ENCODE measurements around the gene DLG2. TPM values are rescaled to one million over a fixed set of nuclear protein-coding genes. Genes with fewer than 3 reads are reported as not detected.

Gene DLG2
- total RNA-seq, 1 donor from 2014 or later: 14.4 TPM

DNA sequence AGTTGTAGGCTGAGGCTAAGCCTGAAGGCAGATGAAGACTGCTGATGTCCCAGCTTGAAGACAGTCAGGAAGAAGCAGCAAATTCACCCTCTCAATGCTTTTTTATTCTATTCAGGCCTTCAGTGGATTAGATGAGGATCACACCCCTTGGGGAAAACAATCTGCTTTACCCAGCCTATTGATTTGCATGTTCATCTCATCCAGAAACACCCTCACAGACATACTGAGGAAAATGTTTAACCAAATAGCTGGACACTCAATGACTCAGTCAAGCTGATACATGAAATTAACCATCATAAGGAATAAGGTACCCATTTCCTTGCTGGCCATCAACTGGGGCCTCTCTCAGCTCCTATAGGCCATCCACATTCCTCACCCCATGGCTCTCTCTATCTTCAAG, 1791.1 kb downstream of the DLG2 start:
- no peak for DNase-seq

DNA sequence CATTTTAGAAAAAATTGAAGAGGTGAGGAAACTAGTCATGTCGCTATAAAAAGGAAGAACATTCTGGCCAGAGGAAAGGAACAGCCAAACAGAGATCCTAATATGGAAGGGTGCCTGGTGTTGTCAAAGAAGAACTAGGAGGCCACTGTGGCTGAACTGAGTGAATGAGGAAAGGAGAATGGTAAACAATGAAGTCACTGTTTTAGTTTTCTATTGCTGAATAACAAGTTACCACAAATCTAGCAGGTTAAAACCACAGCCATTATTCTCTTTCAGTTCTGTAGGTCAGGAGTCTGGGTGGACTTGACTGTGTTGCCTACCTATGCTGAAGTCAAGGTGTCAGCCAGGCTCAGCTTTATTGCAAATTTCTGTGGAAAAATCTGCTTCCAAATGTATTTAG, 1791.7 kb downstream of the DLG2 start:
- DNase-seq: no peak

DNA sequence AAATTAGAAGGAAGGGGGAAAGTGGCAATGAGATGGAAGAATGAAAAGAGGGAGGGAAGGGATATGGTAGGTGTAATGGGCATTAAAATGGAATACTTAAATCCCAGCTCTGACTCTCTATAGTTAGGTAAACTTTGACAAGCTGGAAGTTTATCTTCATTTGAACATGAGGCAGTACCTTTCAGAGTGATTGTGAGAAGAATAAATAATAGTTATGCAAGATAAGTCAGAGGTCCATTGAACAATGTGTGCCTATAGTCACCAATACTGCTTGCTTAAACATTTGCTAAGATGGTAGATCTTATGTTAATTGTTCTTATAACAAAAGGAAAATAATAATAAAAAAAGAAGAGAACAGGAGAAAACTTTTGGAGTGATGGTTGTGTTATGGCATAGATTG, 1795.2 kb downstream of the DLG2 start:
- no peak for DNase-seq

DNA sequence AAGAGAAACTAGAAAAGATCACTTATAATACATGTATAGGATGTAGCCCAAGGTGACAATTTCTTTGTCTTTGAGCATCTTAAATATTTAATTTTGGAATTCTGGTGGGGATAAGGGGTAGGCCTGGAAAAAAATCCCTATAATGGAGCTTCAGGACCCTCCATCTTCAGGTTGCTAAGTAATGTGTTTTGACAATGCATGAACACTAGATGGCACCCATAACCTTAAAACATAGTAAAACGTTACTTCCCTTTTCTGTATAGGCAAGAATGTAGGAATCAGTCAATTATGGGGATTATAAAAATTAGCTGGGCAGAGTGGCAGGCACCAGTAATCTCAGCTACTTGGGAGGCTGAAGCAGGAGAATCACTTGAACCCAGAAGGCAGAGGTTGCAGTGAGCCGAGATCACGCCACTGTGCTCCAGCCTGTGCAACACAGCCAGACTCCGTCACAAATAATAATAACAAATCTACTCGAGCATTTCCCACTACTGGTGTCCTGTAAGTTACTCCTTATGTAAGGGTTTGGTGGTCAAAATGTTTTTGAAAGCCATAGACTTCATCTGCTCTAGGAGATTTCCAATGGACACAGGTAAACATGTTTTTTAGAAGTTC, 1799.1 kb downstream of the DLG2 start:
- peak; percentile 61 for DNase-seq

DNA sequence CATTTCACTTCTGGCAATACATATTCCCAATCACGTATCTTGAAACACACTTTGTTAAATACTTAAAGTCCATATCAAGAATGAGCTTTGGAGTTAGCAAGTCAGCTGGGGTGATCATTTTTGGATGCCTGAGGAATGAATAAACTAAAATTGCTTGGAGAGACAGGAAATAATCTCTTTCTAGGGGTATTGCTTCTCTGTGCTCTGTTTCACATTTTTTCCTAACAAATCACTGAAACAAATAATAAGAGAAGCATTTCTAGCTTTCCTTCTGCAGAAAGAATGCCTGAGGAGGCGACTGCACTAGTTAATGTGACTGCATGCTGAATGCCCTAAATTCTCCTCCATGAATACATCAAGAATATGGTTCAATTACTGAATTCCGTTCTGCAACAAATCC, 1799.6 kb downstream of the DLG2 start:
- DNase-seq: no peak

DNA sequence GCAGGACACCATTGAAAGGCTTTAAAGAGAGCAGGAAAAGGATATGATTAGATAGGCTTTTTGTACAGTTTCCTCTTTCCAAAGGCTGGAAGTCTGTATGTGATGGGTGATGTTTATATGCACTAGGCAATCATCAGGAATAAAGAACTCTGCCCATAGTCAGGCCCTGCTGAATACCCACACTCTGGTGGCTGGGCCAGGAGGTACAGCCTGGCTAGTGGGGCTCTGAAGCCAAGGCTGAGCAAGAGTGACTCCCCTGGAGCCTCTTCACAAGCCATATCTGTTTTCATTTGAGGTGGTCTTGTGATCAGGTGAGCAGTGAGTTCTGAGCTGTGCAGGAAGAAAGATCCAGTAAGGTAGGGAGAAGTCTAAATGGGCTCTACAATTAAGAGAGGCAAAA, 1801.1 kb downstream of the DLG2 start:
- DNase-seq: no peak

DNA sequence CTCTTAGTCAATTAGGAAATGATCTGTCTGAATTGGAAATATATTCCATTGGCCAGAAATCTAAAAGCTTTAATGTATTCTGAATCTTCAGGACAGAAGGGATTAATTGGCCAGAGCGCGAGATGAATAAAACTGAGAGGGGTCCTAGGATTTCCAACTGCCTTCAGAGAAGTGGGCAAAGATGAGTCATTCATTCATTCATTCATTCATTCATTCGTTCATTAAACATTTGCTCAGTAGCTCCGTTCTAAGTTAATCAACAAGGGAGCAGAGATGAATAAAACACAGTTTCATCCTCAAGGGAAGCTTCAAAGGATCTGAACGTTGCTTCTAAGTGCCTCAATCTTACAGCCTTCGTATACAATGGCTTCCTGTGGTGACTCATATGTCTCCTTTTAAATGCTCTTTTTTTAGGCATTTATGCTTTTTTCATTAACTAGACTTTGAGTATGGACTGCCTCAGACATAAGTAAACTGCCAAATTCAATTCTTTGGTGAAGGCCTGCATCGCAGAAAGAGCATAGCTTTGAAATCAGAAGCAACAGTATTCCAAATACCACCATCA, 1803.6 kb downstream of the DLG2 start:
- no peak for DNase-seq

DNA sequence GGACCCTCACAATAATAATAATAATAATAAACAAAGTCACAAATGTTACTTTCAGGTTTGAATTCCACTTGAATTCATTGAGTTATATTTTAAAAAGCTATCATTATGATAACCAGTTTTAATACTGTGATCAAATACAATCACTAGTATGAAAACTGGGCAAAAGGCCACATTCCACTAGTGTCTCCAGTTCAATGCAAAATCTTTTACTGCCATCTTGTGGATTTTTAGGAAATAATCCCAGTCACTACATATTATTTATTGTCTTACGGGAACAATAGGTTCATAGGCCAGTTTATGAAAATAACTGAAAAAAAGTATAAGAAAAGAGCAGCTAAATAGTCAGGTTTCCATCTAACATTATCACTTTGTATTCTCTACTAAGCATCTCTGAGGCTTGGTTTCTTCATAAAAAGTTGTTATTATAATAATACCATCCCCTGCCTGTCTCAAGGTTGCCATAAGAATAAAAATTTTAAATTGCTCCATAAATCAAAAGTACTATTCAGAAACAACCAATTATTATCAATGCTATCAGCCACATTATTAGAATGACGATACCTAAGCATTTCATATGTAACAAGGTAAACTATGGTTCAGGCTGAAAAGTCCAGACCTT, 1807.1 kb downstream of the DLG2 start:
- DNase-seq: peak; percentile 83

DNA sequence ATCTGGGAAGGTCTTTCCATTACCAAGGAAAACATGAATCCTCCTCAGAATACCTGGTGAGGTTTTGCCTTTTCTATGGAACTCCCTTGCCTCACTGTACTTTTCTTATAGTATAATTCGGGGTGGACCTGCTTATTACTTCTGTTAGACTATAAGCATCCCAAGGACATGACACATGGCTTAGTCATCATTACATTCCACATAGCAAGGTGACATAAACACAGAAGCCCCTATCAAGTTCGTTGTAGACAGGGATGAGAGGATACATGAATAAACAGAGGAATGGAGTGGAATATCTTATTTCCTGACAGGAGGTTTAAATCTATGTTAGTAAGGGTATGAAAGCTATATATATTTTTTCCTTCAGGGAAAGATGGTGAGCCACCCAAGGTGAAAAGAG, 1808.8 kb downstream of the DLG2 start:
- DNase-seq: no peak

DNA sequence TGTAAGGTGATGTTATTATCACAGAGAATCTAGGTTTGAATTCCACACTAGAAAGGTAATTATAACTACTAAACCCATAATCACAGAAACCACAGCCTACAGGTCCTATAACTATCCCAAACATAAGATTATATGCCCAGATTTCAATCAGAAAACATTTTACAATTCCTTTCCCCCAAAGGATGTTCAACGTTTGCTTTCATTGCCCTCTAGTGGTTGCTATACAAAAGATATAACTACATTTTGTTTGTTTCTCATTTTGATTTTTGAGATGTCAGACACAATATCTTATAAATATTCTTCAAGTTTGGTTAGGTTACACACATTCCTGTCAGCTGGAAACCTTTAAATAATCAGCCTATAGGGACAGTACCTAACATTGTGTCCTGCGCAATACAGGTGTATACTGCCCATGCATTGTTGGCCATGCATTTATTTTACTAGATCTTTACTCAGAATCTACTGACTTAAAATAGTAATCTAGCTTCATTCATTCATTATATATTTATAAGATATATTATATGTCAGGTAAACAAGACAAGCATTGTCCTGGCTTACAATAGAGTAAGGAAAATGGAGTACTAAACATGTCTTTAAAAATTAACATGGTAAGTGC, 1810.5 kb downstream of the DLG2 start:
- peak; percentile 61 for DNase-seq

DNA sequence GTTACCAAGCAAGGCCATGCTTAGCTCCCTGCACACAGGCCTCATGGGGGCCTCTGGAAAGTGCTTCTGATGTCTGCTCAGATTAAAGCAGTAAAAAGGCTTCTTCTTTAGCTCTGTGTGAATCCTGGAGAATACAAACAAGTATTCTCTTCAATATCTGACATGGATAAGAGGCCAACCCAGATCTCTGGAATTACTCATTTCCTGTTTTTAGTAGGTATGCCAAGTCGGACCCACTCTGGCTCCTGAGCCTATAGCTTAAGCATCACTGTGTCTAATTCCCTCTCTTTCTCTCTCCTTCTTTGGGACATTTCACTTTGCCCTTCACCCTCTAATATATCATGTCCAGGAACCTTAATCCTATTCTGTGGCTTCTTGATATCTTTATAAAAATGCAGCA, 1811.4 kb downstream of the DLG2 start:
- no peak for DNase-seq

DNA sequence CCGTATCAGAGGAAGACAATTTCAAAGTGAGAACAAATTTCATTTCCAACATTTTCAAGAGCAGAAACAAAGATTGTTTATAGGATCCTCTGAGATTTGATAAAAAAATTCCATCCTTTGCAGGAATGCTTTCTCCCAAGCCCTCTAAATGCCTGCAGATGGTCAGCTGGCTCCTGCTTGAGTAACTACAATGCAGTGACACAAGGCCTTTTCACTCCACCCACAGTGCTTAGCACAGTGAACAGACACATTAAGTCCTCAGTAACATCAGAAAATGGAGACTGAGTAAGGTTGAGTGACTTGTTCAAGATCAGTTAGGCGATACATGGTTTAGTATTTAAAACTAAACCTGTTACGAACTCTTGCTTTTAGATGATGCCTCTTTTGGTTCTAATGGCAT, 1813.8 kb downstream of the DLG2 start:
- no peak for DNase-seq

DNA sequence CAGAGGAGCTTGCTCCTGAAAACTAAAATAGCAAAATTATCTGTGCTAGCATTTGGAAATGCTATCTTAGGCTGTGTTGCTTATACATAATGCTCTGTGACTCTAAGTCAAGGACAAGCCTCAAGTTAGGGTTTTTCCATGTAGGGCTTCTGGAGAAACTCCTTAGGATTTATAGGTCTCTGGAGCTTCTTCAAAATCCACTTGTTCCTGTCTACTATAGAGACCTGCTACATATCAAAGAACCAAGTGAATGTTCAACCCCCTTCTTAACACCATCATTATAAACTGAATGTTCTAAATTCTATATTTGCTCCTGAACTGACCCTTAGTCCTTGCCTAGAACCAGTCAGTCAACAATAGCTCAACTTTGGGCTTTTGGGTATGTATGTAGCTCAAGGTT, 1817.9 kb downstream of the DLG2 start:
- no peak for DNase-seq

DNA sequence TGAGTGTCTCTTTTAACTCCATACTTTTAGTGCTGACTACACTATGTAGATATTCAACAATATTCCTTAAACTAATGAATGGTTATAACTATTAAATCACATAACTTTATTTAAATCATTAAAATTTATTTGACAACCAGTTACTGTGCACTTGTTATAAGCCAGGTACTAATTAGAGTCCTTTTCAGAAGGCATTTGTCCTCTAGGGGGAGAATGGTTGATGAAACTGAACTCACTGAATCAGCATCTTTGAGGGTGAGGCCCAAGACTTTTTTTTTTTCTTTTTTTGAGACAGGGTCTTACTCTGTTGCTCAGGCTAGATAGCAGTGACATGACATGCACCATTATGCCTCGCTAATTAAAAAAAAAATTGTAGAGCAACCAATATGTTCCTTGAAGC, 1825.3 kb downstream of the DLG2 start:
- DNase-seq: no peak

DNA sequence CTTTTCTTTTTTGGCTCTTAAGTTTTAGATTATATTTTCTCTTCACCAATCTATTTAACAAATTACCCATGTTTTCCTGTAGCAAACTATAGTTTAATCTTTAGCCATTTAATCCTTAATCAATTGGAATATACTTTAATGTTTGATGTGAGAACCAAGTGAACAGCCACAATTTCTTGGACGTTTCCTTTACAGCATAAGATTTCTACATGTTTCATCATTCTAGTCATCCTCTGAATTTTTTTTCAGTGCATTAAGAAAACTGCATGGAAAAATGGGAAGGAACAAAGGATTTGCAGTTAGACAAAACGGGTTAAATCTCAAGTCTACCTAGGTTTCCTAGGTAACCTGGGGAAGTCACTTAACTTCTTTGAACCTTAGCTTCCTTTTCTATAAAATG, 1833.8 kb downstream of the DLG2 start:
- DNase-seq: no peak

DNA sequence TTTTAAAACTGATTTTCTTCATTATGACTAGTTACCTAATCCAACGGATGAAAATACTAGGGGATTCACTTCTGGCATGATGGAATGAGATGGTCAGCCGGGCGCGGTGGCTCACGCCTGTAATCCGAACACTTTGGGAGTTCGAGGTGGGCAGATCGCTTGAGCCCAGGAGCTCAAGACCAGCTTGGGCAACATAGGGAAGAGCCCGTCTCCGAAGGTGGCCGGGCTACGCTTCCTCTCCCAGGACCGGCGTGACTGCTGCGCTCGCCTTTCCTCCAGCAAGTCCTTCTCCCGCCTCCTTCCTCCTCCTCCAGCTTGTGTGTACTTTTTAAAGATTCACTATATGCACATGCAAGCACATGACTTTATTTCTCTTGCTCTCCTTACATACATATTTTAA, 1835.6 kb downstream of the DLG2 start:
- DNase-seq: no peak

DNA sequence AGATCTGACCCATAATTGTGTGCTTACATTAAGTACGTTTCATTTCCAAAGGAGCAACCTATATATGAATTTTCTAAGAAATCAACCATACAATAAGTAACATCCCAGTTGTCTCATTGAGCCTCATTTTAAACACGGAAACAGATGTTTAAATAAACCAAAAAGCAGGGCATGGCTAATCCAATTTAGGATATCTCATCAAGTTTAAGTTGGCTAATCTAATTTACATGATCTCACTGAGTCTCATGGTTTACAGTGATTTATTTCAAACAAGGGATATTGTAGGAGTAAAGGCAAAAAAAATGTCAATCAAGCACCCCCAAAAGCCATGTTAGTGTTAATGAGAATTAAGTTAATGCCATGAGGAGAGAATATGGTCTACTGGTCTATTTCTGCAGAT, 1841.2 kb downstream of the DLG2 start:
- no peak for DNase-seq

DNA sequence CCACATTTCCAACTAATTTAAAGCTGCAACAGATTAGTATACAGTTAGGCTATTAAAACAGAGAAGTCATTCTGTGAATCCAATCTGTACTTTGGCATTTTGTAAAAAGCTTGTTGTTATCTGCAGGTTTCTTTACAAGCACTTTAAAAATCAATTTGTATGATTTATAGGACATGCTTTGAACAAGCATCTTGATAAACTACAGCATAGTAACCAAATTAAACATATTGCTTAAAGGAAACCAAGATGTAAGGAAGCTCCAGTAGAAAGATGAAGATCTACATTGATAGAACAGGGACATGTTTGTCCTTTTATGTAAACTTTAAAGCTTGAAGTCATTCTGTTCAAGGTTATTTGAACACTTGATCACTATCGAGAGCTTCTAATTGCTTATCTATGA, 1842.7 kb downstream of the DLG2 start:
- no peak for DNase-seq

DNA sequence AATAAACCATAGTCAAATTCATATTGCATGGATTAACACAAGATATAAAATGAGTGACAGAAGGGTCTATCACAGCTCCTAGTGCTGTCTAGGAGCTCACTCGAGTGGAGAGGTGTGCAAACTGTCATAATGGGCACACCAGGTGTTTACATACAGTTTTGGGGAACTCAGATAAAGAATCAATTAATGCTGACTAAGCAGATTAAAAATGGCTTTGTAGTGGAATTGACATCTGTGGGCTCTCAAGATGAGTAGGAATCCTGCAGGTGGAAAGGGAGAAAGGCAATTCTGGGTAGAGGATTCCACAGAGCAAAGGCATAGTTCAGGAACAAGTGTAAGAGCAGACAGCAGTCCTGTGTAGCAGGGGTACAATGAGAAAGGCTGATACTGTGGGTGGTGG, 1844.8 kb downstream of the DLG2 start:
- DNase-seq: no peak

DNA sequence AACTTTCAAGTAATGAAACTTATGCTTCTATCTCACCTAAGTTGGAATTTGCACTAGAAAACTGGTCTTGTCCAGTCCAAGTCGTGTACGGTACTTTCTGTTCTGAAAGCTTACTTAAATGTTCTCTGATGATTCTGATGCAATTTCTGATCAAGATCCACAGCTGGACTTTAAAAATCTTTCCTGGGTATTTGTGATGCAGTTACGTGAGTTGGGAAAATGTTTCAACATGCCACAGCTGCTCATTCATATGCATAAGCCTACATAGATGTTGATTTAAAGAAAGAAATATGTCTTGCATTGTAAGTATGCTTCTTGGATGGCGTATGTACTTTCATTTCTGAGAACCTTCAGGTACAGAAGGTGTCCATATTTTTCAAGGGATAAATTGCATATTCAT, 1847.3 kb downstream of the DLG2 start:
- no peak for DNase-seq

DNA sequence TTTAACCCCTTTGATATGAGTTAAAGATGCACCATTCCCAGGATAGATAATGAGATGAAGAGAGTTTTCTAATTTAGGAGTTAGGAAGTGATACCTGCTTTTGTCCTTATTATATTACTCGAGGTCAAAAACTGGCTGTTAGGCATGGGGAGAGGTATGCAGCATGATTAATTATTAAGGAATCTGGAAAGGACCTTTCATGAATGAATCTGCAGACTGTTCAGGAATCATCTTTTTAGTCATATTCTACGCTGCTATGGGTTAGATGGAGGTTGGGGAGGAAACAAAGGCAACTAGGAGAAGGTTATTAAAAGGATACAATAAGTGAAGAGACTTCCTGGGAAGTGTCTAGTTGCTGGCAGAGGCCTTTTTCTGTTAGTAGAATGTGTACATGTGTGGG, 1848.5 kb downstream of the DLG2 start:
- no peak for DNase-seq

DNA sequence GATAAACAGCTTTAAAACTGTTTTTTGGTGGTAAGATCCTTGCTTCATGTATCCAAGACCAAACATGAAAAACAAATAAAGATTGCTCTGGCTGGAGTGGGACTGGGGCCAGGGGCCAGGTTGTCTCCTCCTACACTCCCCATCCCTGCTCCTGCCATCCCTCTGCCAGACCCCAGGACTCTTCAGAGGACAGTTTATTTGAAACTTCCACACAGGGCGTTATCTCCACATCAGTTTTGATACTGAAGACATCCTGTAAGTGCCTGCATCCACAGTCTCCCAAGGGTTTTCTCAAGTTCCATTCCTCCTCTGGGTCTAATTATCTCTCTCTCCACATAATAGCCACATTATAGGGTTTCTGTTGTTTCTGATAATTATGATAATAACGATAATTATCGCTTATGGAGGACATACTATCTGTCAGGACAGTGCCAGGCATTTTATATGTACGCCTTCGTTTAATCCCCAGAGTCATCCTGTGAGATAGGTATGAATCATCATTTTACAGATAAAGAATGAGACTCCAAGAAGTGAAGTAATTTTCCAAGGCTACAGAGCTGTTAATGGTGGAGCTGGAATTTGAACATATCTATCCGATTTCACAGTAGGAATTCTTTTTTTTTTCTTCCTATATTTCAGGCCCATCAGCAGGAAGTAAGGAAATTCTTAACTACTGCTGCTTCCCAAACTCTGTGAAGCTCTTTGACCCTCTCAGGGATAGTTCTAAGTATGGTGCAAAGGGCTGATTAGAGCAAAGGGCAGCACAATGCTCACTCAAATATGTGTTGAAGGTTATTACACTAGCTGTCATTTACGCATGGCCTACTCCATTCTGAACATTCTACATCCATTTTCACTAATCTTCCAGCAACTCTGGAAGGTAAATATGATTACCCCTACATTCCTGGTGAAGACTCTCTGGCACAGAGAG, 1852.9 kb downstream of the DLG2 start:
- DNase-seq: no peak

DNA sequence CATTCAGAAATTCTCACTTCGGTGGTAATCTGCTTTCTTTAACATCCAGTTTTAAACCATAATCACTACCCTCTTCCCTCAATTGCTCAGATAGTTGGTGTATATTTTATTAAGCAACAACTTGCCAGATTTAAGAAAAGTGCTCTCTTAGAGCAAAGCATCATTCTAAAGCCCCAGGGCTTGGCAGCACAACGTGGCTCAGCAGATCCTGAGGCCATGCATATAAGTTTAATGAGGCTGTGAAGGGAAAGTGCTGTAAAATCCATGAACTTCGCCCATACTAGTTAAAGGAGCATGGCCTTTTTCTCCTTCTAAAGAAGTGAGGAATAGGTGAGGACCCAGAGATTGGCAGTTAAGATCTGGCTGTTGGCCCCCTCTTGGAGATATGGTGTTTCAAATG, 1858.7 kb downstream of the DLG2 start:
- DNase-seq: no peak

Data from tongue (tissue), 2 donors.